ENCODE results near the gene EXOC4.

The EXOC4 gene

GRCh38 chr7:133741703-133742102 lies 488.8 kb downstream of the EXOC4 start:
- DNase-seq (ENCODE audit: low read depth in 2 of 3, low spot score in 1 of 3), result no peak

DNA sequence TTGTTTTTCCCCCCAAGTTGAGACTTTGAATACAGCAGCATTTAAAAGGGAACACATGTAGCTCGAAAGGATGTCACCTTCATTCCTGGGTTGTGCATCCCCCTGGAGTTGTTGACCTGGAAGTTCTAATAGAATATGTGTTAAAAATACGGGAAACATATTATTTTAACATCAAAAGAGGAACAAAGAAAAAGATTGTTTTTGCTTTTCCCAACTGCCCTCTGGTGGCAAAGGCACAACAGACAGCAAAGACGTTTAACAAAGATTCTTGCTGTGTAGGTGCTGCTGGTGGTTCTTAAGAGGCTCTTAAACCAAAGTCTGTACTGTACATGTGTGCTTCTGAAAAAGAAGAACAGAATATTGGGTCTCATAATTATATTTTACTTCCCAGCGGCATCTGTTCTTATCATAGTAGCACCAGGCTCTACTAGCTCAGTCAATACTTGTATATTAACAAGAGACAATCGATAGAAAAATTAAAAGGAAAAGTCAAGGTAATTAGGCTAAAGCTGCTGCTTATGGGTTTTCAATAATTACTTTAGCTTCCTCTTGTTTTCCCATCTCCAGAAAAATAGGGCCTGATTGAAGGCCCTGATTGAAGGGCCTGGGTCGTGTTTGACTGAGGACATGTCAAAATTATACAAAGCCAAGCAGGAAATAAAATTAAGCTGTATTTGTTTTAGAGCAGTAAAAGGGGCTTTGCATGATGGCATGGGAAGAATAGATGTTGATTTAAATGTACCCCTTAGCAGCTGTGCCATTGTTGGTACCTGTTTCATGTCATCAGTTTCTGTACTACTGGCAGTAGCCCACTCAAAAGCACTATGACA lies 490.0 kb downstream of the EXOC4 start:
- DNase-seq (ENCODE audit: low read depth in 2 of 3, low spot score in 1 of 3), result no peak

DNA sequence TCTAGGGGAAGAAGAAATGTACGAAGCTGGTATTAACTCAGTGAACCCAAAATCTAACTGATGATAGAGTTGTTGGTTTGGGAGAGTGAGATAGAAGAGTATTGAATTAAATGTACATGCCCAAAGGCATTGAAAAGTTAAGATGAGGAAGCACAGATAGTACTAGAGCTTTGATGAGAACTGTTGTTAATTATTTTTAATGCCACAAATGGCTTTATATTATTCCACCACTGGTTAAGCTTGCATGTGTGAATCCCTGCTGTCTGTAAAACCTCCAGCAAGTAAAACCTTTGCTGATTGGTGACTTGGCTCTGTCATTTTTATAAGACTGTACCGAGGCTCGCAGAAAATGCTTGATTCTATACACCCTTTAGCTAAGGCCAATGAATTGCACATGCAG lies 491.6 kb downstream of the EXOC4 start:
- DNase-seq (ENCODE audit: low read depth in 2 of 3, low spot score in 1 of 3), result no peak

- DNase-seq (ENCODE audit: low read depth in 2 of 3, low spot score in 1 of 3), result no peak
Observed at GRCh38 chr7:133746305-133746704, 493.4 kb downstream of the EXOC4 start.

DNA sequence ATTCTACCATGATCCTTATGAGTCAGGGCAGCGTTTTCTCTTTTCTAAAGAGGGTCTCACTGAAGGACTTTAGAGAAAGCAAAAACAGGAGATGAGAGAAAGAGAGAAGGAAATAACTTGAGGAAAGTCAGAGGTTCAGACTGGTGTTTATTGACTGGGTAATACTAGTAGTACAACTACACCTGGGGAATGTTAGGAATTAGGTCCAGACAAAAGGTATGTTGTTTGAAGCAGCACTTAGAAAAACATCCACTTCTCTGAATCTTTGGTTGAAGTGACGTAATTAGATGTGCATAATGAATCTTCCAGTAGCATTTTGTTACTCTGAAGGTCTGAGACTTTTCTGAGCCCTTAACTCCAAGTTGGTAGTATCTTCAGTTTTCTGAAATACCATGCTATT lies 494.0 kb downstream of the EXOC4 start:
- no peak for DNase-seq (ENCODE audit: low read depth in 2 of 3, low spot score in 1 of 3)

- DNase-seq (ENCODE audit: low read depth in 2 of 3, low spot score in 1 of 3), result no peak
Observed at GRCh38 chr7:133748443-133749407, 495.8 kb downstream of the EXOC4 start.

- no peak for DNase-seq (ENCODE audit: low read depth in 2 of 3, low spot score in 1 of 3)
Observed at GRCh38 chr7:133750287-133750686, 497.4 kb downstream of the EXOC4 start.

DNA sequence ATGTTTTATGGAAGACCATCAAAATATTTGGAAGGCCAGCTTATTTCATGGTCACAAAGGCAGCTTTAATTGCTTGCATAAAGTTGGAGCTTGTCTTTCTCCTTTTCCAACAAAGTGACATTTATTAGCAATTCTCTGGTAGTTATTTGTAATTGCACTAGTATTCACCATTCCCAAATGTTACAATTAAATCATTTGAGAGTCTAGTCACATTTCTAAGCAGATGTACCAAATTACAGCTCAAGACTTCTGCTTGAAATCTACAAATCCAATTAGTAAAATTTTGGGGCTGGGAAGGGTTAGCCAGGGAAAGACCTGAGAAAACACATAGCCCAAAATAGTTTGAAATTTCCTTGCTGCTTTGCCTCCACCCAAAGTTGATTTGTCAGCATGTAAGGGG lies 498.2 kb downstream of the EXOC4 start:
- no peak for DNase-seq (ENCODE audit: low read depth in 2 of 3, low spot score in 1 of 3)

DNA sequence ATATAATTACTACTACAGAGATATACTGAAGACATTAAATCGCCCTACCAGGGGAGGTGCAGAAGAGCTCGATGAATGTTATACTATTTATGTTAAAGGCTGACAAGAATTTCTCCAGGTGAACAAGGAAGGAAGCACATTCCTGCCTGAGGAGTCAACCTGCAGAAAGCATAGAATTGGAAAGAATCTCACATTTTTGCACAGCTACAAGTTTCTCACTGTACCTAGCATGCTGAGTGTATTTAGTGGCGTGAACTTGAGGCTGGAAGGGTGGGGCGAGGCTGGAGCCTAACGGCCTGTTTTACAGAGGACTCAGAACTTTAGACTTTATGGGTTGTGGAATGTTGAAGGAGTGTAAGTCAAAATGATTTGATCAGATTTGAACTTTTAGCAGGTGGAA lies 500.6 kb downstream of the EXOC4 start:
- no peak for DNase-seq (ENCODE audit: low read depth in 2 of 3, low spot score in 1 of 3)

DNA sequence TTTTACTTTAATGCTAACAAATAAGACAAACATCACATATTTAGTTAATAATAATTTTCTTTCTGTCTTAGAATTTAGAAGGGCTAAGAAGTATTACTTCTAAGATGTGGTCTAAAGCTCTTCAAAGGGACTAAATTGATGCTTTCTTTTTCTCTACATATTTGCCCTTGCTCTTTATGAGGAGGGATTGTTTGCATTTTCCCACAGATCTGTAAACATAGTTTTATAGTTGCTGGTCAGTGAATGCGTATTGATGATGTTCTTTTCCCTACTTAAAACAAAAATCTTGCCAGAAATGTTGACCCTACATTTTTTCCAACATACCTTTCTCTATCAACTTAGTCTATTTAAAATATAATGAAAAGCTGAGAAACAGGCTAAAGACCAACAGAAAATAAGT lies 501.8 kb downstream of the EXOC4 start:
- no peak for DNase-seq (ENCODE audit: low read depth in 2 of 3, low spot score in 1 of 3)

DNA sequence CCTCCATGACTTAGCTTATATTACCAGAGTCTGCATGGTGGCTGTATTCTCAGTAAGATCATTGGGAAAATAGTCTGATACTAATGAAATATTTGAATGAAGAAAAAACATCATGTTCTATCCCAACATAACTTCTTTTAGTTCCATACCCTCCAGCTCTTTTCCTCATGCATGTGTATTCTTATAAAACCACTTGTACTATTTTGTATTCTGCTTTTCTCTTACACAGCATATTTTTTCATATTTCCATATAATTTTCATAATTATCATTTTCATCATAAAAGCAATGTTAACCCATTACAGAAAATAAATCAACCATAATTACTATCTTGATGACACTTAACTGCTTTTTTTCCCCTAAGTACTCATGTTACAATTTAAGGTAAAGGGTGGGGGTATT lies 503.0 kb downstream of the EXOC4 start:
- no peak for DNase-seq (ENCODE audit: low read depth in 2 of 3, low spot score in 1 of 3)

GRCh38 chr7:133761443-133761842 lies 508.6 kb downstream of the EXOC4 start:
- no peak for DNase-seq (ENCODE audit: low read depth in 2 of 3, low spot score in 1 of 3)

DNA sequence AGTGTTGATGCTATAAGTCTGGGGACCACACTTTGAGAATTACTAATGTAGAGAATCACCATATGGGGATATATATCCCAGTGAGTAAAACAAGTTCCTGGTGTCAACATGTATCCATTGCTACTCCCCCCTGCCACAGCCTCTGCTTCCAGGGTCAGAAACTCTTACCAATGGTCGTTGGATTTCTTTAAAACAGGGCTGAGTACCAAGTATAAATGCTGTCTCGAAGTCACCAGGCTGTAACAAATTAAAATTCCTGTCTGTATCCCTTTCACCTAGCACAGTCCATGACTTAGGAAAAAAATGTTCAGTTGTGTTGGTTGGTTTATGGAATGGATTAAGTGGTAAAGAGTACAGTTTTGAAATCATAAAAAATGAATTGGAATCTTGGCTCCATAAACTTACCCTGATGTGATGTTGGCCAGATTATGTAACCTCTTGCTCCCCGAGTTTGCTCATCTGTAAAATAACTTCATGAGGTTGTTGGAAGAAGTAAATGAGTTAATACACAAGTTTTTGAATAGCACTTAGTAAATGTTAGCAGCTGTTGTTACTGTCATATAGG lies 510.3 kb downstream of the EXOC4 start:
- no peak for DNase-seq (ENCODE audit: low read depth in 2 of 3, low spot score in 1 of 3)

GRCh38 chr7:133769668-133770067 lies 516.8 kb downstream of the EXOC4 start:
- no peak for DNase-seq (ENCODE audit: low read depth in 2 of 3, low spot score in 1 of 3)

DNA sequence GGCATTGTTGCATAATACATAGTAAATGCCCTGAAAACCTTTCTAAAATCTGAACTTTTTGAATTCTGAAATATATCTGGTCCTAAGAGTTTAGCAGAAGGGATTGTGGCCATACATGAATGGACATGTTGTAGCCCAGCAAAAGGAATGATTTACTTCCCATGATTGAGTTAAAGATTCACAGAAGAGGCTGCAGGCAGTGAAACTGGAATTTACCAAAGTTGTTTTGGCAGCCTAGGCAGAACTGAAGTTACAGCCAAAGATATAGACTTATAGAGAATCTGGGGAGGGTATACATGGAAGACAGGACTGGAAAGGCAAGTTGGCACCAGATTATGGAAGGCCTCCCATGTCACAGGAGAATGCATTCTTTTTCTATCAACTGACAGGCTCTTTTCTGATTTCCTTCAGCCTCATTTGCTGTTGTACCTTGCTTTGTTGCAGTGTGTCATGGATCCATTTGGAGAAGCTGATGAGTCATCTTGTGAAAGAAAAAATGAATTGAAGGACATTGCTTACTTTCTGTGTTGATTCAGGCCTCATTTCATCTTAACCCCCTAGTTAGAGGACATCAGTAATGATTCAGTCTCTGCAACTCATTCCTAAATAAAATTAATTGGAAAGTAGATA lies 518.1 kb downstream of the EXOC4 start:
- no peak for DNase-seq (ENCODE audit: low read depth in 2 of 3, low spot score in 1 of 3)

DNA sequence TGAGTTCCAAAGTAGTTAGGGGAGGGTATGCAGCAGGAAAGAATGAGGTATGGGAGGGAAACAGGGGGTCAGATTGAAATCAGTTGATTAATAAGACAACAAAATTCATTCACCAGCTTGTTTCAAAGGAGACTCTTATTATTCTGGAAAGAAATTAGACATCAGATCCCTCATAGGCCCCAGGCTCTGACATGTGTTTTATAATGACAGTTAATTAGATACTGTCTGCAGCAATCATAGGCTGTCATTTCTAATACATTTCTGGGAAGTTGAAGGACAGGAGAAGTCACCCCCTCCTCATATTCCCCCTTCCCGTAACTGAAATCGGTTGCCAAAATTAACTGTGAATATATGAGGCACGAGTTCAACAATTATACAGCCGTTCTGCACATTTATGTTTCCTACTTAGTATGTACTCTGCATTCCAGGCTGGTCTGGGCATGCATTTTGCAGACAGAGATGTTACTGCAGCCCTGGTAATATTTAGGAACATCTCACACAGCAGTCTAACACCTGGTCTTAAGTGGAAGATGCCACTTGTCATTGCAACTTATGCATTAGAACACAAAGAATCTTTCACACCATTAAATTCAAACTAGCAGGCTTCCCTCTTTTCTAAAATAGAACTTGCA lies 519.0 kb downstream of the EXOC4 start:
- no peak for DNase-seq (ENCODE audit: low read depth in 2 of 3, low spot score in 1 of 3)

DNA sequence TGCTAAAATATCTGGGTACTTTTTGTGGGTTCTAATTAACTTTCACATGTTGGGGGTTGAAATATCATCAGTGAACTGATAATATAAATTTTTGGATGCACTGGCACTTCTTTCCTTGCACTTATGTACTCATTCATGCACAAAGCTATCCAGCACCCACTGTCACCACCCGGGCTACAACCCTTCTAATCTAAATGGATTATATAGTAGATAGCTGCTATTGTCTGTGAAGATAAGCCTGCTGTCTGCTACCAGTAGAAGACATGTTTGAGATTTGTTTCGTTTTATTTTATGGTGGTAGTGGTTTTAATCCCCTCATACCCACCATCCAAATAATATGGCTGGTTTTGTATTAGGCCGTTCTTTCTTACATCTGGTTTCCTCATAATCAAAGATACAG lies 520.7 kb downstream of the EXOC4 start:
- DNase-seq (ENCODE audit: low read depth in 2 of 3, low spot score in 1 of 3), result no peak

DNA sequence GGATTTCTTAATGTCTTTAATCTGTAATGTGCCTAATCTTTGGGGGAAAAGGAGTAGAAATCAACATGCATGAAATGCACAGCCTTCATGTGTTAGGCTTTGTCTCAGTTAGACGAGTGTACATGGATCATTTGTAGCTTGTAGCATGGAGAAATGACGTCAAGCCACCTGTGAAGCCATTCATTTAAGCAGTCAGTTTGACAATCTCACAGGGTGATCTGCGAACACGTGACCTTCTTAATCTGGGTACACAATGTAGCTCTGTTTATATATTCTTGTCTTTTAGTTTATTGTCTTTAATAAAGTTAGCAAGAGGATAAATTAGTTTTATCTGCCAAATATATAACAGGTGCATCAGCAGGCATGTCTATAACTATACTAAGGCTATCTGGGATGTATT lies 522.3 kb downstream of the EXOC4 start:
- DNase-seq (ENCODE audit: low read depth in 2 of 3, low spot score in 1 of 3), result no peak

DNA sequence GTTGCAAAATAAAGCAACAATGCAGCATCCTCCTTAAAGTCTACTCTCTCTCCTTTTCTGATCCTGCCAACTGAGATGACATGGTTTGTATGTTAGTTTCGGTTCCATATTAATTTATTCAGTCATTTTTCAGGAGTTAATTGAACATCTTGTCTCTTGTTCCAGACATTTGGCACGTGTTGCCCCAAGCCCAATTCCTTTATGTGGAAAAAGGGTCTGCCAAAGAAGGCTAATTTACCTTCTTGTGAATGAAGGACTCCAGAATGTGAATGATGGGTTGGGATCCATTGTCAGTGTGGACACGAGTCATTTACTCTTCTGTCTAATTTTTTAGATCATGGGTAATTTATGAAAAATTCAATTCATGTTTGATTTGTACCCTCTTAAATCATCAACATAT lies 523.4 kb downstream of the EXOC4 start:
- DNase-seq (ENCODE audit: low read depth in 2 of 3, low spot score in 1 of 3), result no peak

- DNase-seq (ENCODE audit: low read depth in 2 of 3, low spot score in 1 of 3), result no peak
Observed at GRCh38 chr7:133777701-133778100, 524.8 kb downstream of the EXOC4 start.

DNA sequence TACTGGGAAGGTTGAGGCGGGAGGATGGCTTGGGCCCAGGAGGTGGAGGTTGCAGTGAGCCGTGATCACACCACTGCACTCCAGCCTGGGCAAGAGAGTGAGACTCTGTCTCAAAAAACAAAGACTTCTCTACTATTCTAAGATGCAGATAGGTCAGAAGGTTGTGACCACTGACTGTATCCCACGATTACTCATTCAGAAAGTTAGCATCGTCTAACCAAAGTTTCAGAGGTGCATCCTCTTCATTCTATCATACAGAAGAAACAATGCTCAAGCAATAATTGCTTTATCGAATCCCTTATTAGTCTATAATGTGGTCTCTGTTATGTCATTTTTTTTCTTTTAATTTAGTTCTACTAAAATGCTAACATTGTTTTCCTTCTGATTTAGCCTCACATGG lies 525.6 kb downstream of the EXOC4 start:
- no peak for DNase-seq (ENCODE audit: low read depth in 2 of 3, low spot score in 1 of 3)

Measured in stimulated activated CD4-positive, alpha-beta T cell treated with anti-CD3 and anti-CD28 coated beads, Interleukin-12 subunit alpha, Interleukin-12 subunit beta, amount 100 ng/mL, for 48 hours (primary cell).